Chondrocyte (in vitro differentiated cells): ENCODE measurements around the gene ATP13A3. TPM values are rescaled to one million over a fixed set of nuclear protein-coding genes. Genes with fewer than 3 reads are reported as not detected.
"Not testable (repeated sequence)": the region's sequence is repeated elsewhere in the genome, so short reads cannot be mapped to it uniquely, and the experiment has no call there.

Experiments used
- DNase-seq: peaks from one replicate; pipeline ENCODE4 v3.0.0; 2021; ENCODE audit warnings: mixed read lengths, low spot score
- H3K27ac Mint-ChIP-seq: one replicate; pipeline ENCODE4 v1.8.0; 2021; ENCODE audit warnings: mild to moderate bottlenecking, moderate library complexity, mixed read lengths; ENCODE audit not compliant: unreplicated experiment
- H3K27me3 Mint-ChIP-seq: 2 replicates; pipeline ENCODE4 v1.8.0; 2021; ENCODE audit warnings: low read depth, mixed read lengths
- H3K36me3 Mint-ChIP-seq: 2 replicates; pipeline ENCODE4 v1.8.0; 2021; ENCODE audit warnings: low read depth, mixed read lengths
- H3K4me1 Mint-ChIP-seq: 2 replicates; pipeline ENCODE4 v1.8.0; 2021; ENCODE audit warnings: low read depth, mild to moderate bottlenecking, mixed read lengths
- H3K4me3 Mint-ChIP-seq: one replicate; pipeline ENCODE4 v1.8.0; 2021; ENCODE audit warnings: mild to moderate bottlenecking, moderate library complexity, mixed read lengths; ENCODE audit not compliant: unreplicated experiment
- H3K9me3 Mint-ChIP-seq: 2 replicates; pipeline ENCODE4 v1.8.0; 2021; ENCODE audit warnings: low read depth, mixed read lengths
- CTCF ChIP-seq: fragments of 200-600 bp; sonication (generic); IDR thresholded peaks from 2 replicates; pipeline ENCODE4 v1.5.0; 2021; ENCODE audit warnings: antibody characterized with exemption, mild to moderate bottlenecking, moderate library complexity
- long read RNA-seq: library from polyadenylated mRNA; stranded (forward); transcript quantifications from one replicate; pipeline ENCODE4 v2.0.0, GENCODE V29; 2021
- total RNA-seq: library from RNA; stranded (reverse); gene quantifications from 3 replicates; pipeline ENCODE4 v1.2.1, GENCODE V29; 2021

Gene ATP13A3
- total RNA-seq: 65.7 to 92.4 TPM (median 87.7 TPM) in 3 replicates
- long read RNA-seq, full-length matches to known transcripts: 1 of 15 reads
- long read RNA-seq, partial matches to known transcripts: 2 of 15 reads
- long read RNA-seq, other reads (novel, unspliced or antisense): 12 of 15 reads

- H3K36me3 Mint-ChIP-seq: peaks cover 6% of the 10 kb centered on the region
- no peak for TF ChIP-seq CTCF
- H3K9me3 Mint-ChIP-seq: no peaks in the 10 kb centered on the region
- H3K27ac Mint-ChIP-seq: peak within 1 kb of the TSS; percentile 95
- peak; percentile 92 for DNase-seq
- peak within 1 kb of the TSS; percentile 83 for H3K4me3 Mint-ChIP-seq
- no peaks in the 10 kb centered on the region for H3K27me3 Mint-ChIP-seq
- H3K4me1 Mint-ChIP-seq: peaks cover 51% of the 10 kb centered on the region
These were observed at the start of gene ATP13A3 for GRCh38 chr3:194486540-194487288. Gene ATP13A3 (minus strand): TSS chr3:194487002. CDS start chr3:194462190, 24,812 bp downstream.

DNA sequence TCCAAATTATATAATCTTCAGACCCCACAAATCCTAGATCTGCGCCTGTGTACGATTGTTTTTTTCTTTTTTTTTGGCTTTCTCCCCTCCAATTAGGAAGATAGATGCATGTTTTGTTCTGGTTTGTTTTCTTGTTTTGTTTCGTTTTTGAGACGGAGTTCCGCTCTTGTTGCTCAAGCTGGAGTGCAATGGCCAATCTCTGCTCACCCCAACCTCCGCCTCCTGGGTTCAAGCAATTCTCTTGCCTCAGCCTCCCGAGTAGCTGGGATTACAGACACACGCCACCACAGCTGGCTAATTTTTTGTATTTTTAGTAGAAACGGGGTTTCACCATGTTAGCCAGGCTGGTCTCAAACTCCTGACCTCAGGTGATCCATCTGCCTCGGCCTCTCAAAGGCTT lies 48.4 kb upstream of the ATP13A3 start:
- H3K4me1 Mint-ChIP-seq: peaks cover 15% of the 10 kb centered on the region
- H3K36me3 Mint-ChIP-seq, H3K27me3 Mint-ChIP-seq, H3K27ac Mint-ChIP-seq, H3K4me3 Mint-ChIP-seq, DNase-seq: not testable (repeated sequence)
- peaks cover 23% of the 10 kb centered on the region for H3K9me3 Mint-ChIP-seq

- Mint-ChIP-seq H3K9me3 (peaks cover 23% of the 10 kb centered on the region), H3K4me3 (no peak overlapping the region), H3K4me1 (peaks cover 15% of the 10 kb centered on the region), H3K27me3 (no peaks in the 10 kb centered on the region), H3K36me3 (peaks cover 6% of the 10 kb centered on the region), H3K27ac (no peak overlapping the region)
- no peak for TF ChIP-seq CTCF
- DNase-seq: no peak
These were observed 47.4 kb upstream of the ATP13A3 start for GRCh38 chr3:194534243-194534642.

- peaks cover 8% of the 10 kb centered on the region for H3K4me1 Mint-ChIP-seq
- H3K4me3 Mint-ChIP-seq: no peak overlapping the region
- no peaks in the 10 kb centered on the region for H3K27me3 Mint-ChIP-seq
- DNase-seq: no peak
- peaks cover 6% of the 10 kb centered on the region for H3K36me3 Mint-ChIP-seq
- H3K27ac Mint-ChIP-seq: no peak overlapping the region
- no peak for TF ChIP-seq CTCF
- H3K9me3 Mint-ChIP-seq: peaks cover 23% of the 10 kb centered on the region
These were observed 45.8 kb upstream of the ATP13A3 start for GRCh38 chr3:194532591-194532990.

- Mint-ChIP-seq H3K9me3 (peaks cover 3% of the 10 kb centered on the region), H3K36me3 (no peaks in the 10 kb centered on the region), H3K4me1 (peaks cover 10% of the 10 kb centered on the region), H3K27ac (peak overlapping the region; percentile 63), H3K27me3 (no peaks in the 10 kb centered on the region), H3K4me3 (no peak overlapping the region)
- DNase-seq: no peak
- TF ChIP-seq CTCF: no peak
These were observed 40.9 kb upstream of the ATP13A3 start for GRCh38 chr3:194527726-194528125.

- no peaks in the 10 kb centered on the region for H3K9me3 Mint-ChIP-seq
- no peak overlapping the region for H3K4me3 Mint-ChIP-seq
- H3K36me3 Mint-ChIP-seq: no peaks in the 10 kb centered on the region
- no peak for DNase-seq
- peaks cover 23% of the 10 kb centered on the region for H3K4me1 Mint-ChIP-seq
- TF ChIP-seq CTCF: no peak
- H3K27me3 Mint-ChIP-seq: no peaks in the 10 kb centered on the region
- no peak overlapping the region for H3K27ac Mint-ChIP-seq
These were observed 39.4 kb upstream of the ATP13A3 start for GRCh38 chr3:194526164-194526563.
